ENCODE results near the gene SBK1.
"Not testable (repeated sequence)": the region's sequence is repeated elsewhere in the genome, so short reads cannot be mapped to it uniquely, and the experiment has no call there.

DNA sequence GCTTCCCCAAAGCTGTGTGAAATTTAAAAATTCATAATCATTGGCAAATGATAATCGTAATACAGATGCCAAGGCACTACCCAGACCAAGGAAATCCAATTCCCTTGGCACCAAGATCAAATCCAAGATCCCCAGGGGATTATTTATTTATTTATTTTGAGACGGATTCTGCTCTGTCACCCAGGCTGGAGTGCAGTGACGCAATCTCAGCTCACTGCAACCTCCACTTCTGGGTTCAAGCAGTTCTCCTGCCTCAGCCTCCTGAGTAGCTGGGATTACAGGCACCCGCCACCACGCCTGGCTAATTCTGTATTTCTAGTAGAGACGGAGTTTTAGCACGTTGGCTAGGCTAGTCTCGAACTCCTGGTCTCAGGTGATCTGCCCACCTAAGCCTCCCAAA lies 43.4 kb downstream of the SBK1 start:
- TF ChIP-seq, protein P1, sequence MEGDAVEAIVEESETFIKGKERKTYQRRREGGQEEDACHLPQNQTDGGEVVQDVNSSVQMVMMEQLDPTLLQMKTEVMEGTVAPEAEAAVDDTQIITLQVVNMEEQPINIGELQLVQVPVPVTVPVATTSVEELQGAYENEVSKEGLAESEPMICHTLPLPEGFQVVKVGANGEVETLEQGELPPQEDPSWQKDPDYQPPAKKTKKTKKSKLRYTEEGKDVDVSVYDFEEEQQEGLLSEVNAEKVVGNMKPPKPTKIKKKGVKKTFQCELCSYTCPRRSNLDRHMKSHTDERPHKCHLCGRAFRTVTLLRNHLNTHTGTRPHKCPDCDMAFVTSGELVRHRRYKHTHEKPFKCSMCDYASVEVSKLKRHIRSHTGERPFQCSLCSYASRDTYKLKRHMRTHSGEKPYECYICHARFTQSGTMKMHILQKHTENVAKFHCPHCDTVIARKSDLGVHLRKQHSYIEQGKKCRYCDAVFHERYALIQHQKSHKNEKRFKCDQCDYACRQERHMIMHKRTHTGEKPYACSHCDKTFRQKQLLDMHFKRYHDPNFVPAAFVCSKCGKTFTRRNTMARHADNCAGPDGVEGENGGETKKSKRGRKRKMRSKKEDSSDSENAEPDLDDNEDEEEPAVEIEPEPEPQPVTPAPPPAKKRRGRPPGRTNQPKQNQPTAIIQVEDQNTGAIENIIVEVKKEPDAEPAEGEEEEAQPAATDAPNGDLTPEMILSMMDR (conservative IDR thresholded peaks at IDR 0.05): not testable (repeated sequence)
- not testable (repeated sequence) for TF ChIP-seq EZH2 (IDR thresholded peaks at IDR 0.05; ENCODE audit: low read depth)
